Endothelial cell of umbilical vein (primary cell): ENCODE data around the gene CBX2. TPM values are rescaled to one million over a fixed set of nuclear protein-coding genes. Genes with fewer than 3 reads are reported as not detected.

ENCODE experiments used
- BruUV-seq: library from RNA; stranded (reverse); fragments of 400-500 nt; replicated peaks from 2 replicates; lab custom pipeline; 2021; lab: Mats Ljungman, UMichigan
- CTCF ChIA-PET: fragments of 300-600, 350-600 bp; sonication (Branson Sonifier 250); formaldehyde crosslinking; loops from one replicate; lab custom pipeline; 2021; ENCODE audit warnings: antibody characterized with exemption, inconsistent platforms; lab: Charles Lee
- POLR2A ChIA-PET: fragments of 300-600, 350-600 bp; sonication (Branson Sonifier 250); formaldehyde crosslinking; loops from one replicate; lab custom pipeline; 2021; ENCODE audit warnings: antibody characterized with exemption, inconsistent platforms; lab: Charles Lee
- DNase-seq: peaks from one replicate; pipeline ENCODE4 v3.0.0-alpha.2; 2011; ENCODE audit warnings: low read depth, low spot score
- FAIRE-seq: peaks from 2 replicates; lab custom pipeline; 2011; peaks lifted over from hg19 to GRCh38; lab: Jason Lieb, UNC
- H2AFZ ChIP-seq: 2 replicates; pipeline ENCODE4 v1.6.0; 2012; ENCODE audit warnings: low read depth, low read length, control low read depth, inconsistent platforms
- H3K27ac ChIP-seq: 2 replicates; pipeline ENCODE4 v1.5.1; 2011; ENCODE audit warnings: low read depth, mild to moderate bottlenecking, control low read depth, low read length, moderate library complexity; ENCODE audit not compliant: insufficient read depth
- H3K27me3 ChIP-seq, 2 experiments: 2 replicates each; pipeline versions ENCODE4 v1.6.0 to v1.6.1; 2011; ENCODE audit warnings: low read length in 2 of 2, mixed read lengths in 1 of 2; ENCODE audit not compliant: control insufficient read depth in 2 of 2, insufficient read depth in 2 of 2
- H3K36me3 ChIP-seq, 2 experiments: 2 replicates in 1 of 2; 3 replicates in 1 of 2; pipeline ENCODE4 v1.5.1; 2011; ENCODE audit warnings: low read length in 2 of 2, mild to moderate bottlenecking in 1 of 2, moderate library complexity in 1 of 2; ENCODE audit not compliant: control insufficient read depth in 2 of 2, insufficient read depth in 2 of 2; ENCODE audit errors: extremely low read depth in 1 of 2
- H3K4me1 ChIP-seq: 3 replicates; pipeline ENCODE4 v1.5.1; 2011; ENCODE audit warnings: mild to moderate bottlenecking, low read length; ENCODE audit not compliant: control insufficient read depth, insufficient read depth; ENCODE audit errors: extremely low read depth
- H3K4me2 ChIP-seq: 2 replicates; pipeline ENCODE4 v1.6.1; 2011; ENCODE audit warnings: low read length, control low read depth, mixed read lengths; ENCODE audit not compliant: insufficient read depth
- H3K4me3 ChIP-seq, 3 experiments: fragments of 200-600 bp in 1 of 3; sonication (generic), shearing (Covaris generic) in 1 of 3; replicated peaks in 1 of 3; 2 replicates each; pipeline ENCODE4 v1.5.1; 2011 to 2016; ENCODE audit warnings: control low read depth in 3 of 3, low read length in 3 of 3, mild to moderate bottlenecking in 2 of 3, inconsistent platforms in 1 of 3, low read depth in 1 of 3, moderate library complexity in 1 of 3; ENCODE audit not compliant: insufficient read depth in 1 of 3
- H3K79me2 ChIP-seq: 2 replicates; pipeline ENCODE4 v1.6.0; 2012; ENCODE audit warnings: low read length, inconsistent platforms; ENCODE audit not compliant: control insufficient read depth, insufficient read depth
- H3K9ac ChIP-seq: replicated peaks from 2 replicates; pipeline ENCODE3; 2011; ENCODE audit warnings: low read length, control low read depth; ENCODE audit not compliant: insufficient read depth; ENCODE audit errors: extremely low read depth
- H3K9me1 ChIP-seq: replicated peaks from 3 replicates; pipeline ENCODE4 v1.6.0; 2011; ENCODE audit warnings: mild to moderate bottlenecking, low read length; ENCODE audit not compliant: control insufficient read depth, insufficient read depth; ENCODE audit errors: extremely low read depth
- H3K9me3 ChIP-seq: replicated peaks from 2 replicates; pipeline ENCODE4 v1.5.1; 2012; ENCODE audit warnings: low read length, inconsistent platforms; ENCODE audit not compliant: control insufficient read depth, insufficient read depth
- H4K20me1 ChIP-seq: replicated peaks from 2 replicates; pipeline ENCODE3; 2011; ENCODE audit warnings: mild to moderate bottlenecking, low read length; ENCODE audit not compliant: control insufficient read depth, insufficient read depth; ENCODE audit errors: extremely low read depth
- EZH2 ChIP-seq: IDR thresholded peaks from 2 replicates; pipeline ENCODE4 v1.6.1; 2012; ENCODE audit warnings: borderline replicate concordance, low read depth, mild to moderate bottlenecking, moderate library complexity, low read length, inconsistent platforms; ENCODE audit not compliant: severe bottlenecking
- FOS ChIP-seq: IDR thresholded peaks from 2 replicates; pipeline ENCODE4 v1.6.1; 2011; ENCODE audit warnings: mild to moderate bottlenecking, low read length, moderate library complexity, borderline replicate concordance; ENCODE audit not compliant: insufficient read depth
- GATA2 ChIP-seq: IDR thresholded peaks from 2 replicates; pipeline ENCODE4 v1.7.0; 2011; ENCODE audit warnings: low read depth, mild to moderate bottlenecking, moderate library complexity, mixed read lengths, low read length; ENCODE audit not compliant: insufficient read length, insufficient read depth
- MAX ChIP-seq: IDR thresholded peaks from 2 replicates; pipeline ENCODE4 v1.6.1; 2011; ENCODE audit not compliant: insufficient read depth, insufficient read length
- MYC ChIP-seq: IDR thresholded peaks from one replicate; pipeline ENCODE4 v1.6.1; 2011; ENCODE audit warnings: mild to moderate bottlenecking, low read depth, low read length
- POLR2A ChIP-seq: IDR thresholded peaks from 2 replicates; pipeline ENCODE4 v1.6.1; 2012; ENCODE audit warnings: low read depth, mild to moderate bottlenecking, control low read depth, low read length
- dilution Hi-C: fragments of 300-500 bp; cut with MboI; formaldehyde crosslinking; loops from one replicate; pipeline ENCODE4 v1.15.0; 2019; ENCODE audit warnings: low sequenced_read_pairs; ENCODE audit not compliant: extremely low pct_ligation_motif_present
- intact Hi-C: fragments of 100-400 bp; cut with micrococcal nuclease; formaldehyde crosslinking; loops from one replicate; pipeline ENCODE4 v1.10.0; 2022
- polyA plus RNA-seq, 4 experiments: library from polyadenylated mRNA; depleted of rRNA in 3 of 4; stranded (reverse) in 3 of 4; unstranded in 1 of 4; fragments of >200 nt; gene quantifications; 2 replicates each; pipeline versions ENCODE4 v1.2.1 to v1.2.3, GENCODE V29; 2011 to 2012; ENCODE audit warnings: missing spikeins in 1 of 4
- total RNA-seq: library from RNA; stranded (reverse); gene quantifications from 2 replicates; pipeline ENCODE4 v1.2.3, GENCODE V29; 2021

CBX2 gene
- total and polyA plus RNA-seq, 2 donors (not counting 3 experiments of a cell fraction or from before 2014, with no cell fraction given), result 10.5 to 20.0 TPM

GRCh38 chr17:79797492-79798298 is 19.7 kb downstream of the CBX2 start:
- POLR2A ChIA-PET, result interaction anchor here (0.6 to 1.0 kb wide), 6 partner anchors 10 to 168 kb away, joined by 3 to 6 read pairs (median 4); partner anchors contain the start of gene CBX4
- intact Hi-C loops (loop anchor here (1.0 to 2.0 kb wide), 4 partner anchors 16 to 191 kb away; partner anchors contain the start of genes CBX2 and CBX4), dilution Hi-C loops (no loop called here)
- peak overlapping the region in 2 of 3 experiments; percentile 13 to 79 for H3K4me3 ChIP-seq
- H3K36me3 ChIP-seq, result no peaks in the 10 kb centered on the region
- FAIRE-seq (no peak), DNase-seq (no peak)
- no peaks in the 10 kb centered on the region for H3K9me1 ChIP-seq
- CTCF ChIA-PET, result interaction anchor here (0.9 to 3.2 kb wide), 10 partner anchors 10 to 304 kb away, joined by 3 to 20 read pairs (median 5); partner anchors contain the start of genes CBX4 and GAA
- H3K4me2 ChIP-seq, result no peak overlapping the region
- TF ChIP-seq GATA2 (no peak), POLR2A (no peak)
- H3K27me3 ChIP-seq, result peaks cover 42 to 61% of the 10 kb centered on the region in 2 experiments
- H3K9ac ChIP-seq, result no peak overlapping the region
- no TSS peak for BruUV-seq
- H3K27ac ChIP-seq, result no peak overlapping the region
- H3K79me2 ChIP-seq, result no peaks in the 10 kb centered on the region
- H4K20me1 ChIP-seq, result no peaks in the 10 kb centered on the region
- H3K4me1 ChIP-seq, result peaks cover 19% of the 10 kb centered on the region
- no peak overlapping the region for H2AFZ ChIP-seq
- no peaks in the 10 kb centered on the region for H3K9me3 ChIP-seq

GRCh38 chr17:79798299-79799173 is 20.6 kb downstream of the CBX2 start:
- Histone ChIP-seq H3K9ac (no peak overlapping the region), H3K27ac (no peak overlapping the region), H3K36me3 (no peaks in the 10 kb centered on the region), H3K9me3 (no peaks in the 10 kb centered on the region), H3K27me3 (peaks cover 49 to 61% of the 10 kb centered on the region in 2 experiments), H2AFZ (no peak overlapping the region), H3K79me2 (no peaks in the 10 kb centered on the region), H3K4me1 (peaks cover 13% of the 10 kb centered on the region), H3K4me2 (no peak overlapping the region), H3K4me3 (no peak overlapping the region), H4K20me1 (no peaks in the 10 kb centered on the region), H3K9me1 (no peaks in the 10 kb centered on the region)
- FAIRE-seq, result peak; percentile 59
- no peak for DNase-seq
- intact Hi-C loops, result no loop called here
- dilution Hi-C loops, result no loop called here
- no peak for TF ChIP-seq MAX
- TF ChIP-seq EZH2, result peak; percentile 97
- TF ChIP-seq MYC, result no peak
- TF ChIP-seq FOS, result no peak
- TF ChIP-seq GATA2, result no peak
- CTCF ChIA-PET, result interaction anchor here (1.5 to 3.2 kb wide), 3 partner anchors 9 to 52 kb away, joined by 5 to 20 read pairs (median 17); no protein-coding TSS in a partner anchor
- no TSS peak for BruUV-seq
- POLR2A ChIA-PET, result no interaction called here
